ENCODE measurements around the gene TENM3. TPM values are rescaled to one million over a fixed set of nuclear protein-coding genes. Genes with fewer than 3 reads are reported as not detected.

Gene TENM3
- total RNA-seq, 1 donor from 2014 or later: 11.0 TPM

- intact Hi-C loops (cut with DNase I): no loop called here
- no peak for TF ChIP-seq CTCF (IDR thresholded peaks at IDR 0.05)
- no peak for TF ChIP-seq POLR2AphosphoS5 (IDR thresholded peaks at IDR 0.05; ENCODE audit: insufficient read depth in 1 of 2, low read depth in 1 of 2)
- no peak for TF ChIP-seq POLR2A (IDR thresholded peaks at IDR 0.05)
These were observed 151.0 kb downstream of the TENM3 start for GRCh38 chr4:182394181-182394580.

GRCh38 chr4:182400081-182400480, 156.9 kb downstream of the TENM3 start:
- no peak overlapping the region for H3K27ac ChIP-seq
- no peak for DNase-seq (ENCODE audit: extremely low spot score in 2 of 2)
- no peaks in the 10 kb centered on the region for H3K27me3 ChIP-seq
- no peaks in the 10 kb centered on the region for H3K4me1 ChIP-seq
- H3K36me3 ChIP-seq: no peaks in the 10 kb centered on the region
- TF ChIP-seq CTCF (IDR thresholded peaks at IDR 0.05) (no peak), POLR2A (IDR thresholded peaks at IDR 0.05) (no peak), POLR2AphosphoS5 (IDR thresholded peaks at IDR 0.05; ENCODE audit: insufficient read depth in 1 of 2, low read depth in 1 of 2) (no peak)
- no peak overlapping the region for H3K4me3 ChIP-seq
- H3K9me3 ChIP-seq: no peaks in the 10 kb centered on the region
- intact Hi-C loops (cut with DNase I): no loop called here

More at GRCh38 chr4:182394181-182394580, 151.0 kb downstream of the TENM3 start:
- no peaks in the 10 kb centered on the region for H3K27me3 ChIP-seq
- no peak overlapping the region for H3K27ac ChIP-seq
- H3K4me1 ChIP-seq: no peaks in the 10 kb centered on the region
- no peak overlapping the region for H3K4me3 ChIP-seq
- DNase-seq (ENCODE audit: extremely low spot score in 2 of 2): no peak
- no peaks in the 10 kb centered on the region for H3K9me3 ChIP-seq
- no peaks in the 10 kb centered on the region for H3K36me3 ChIP-seq

- no peak overlapping the region for H3K4me3 ChIP-seq
- no peaks in the 10 kb centered on the region for H3K27me3 ChIP-seq
- intact Hi-C loops (cut with DNase I): no loop called here
- no peaks in the 10 kb centered on the region for H3K4me1 ChIP-seq
- H3K9me3 ChIP-seq: no peaks in the 10 kb centered on the region
- no peak overlapping the region for H3K27ac ChIP-seq
- no peak for DNase-seq (ENCODE audit: extremely low spot score in 2 of 2)
- no peaks in the 10 kb centered on the region for H3K36me3 ChIP-seq
- TF ChIP-seq POLR2A (IDR thresholded peaks at IDR 0.05) (no peak), CTCF (IDR thresholded peaks at IDR 0.05) (no peak), POLR2AphosphoS5 (IDR thresholded peaks at IDR 0.05; ENCODE audit: insufficient read depth in 1 of 2, low read depth in 1 of 2) (no peak)
These were observed 157.6 kb downstream of the TENM3 start for GRCh38 chr4:182400790-182401189.

GRCh38 chr4:182404376-182404775, 161.2 kb downstream of the TENM3 start:
- no peaks in the 10 kb centered on the region for H3K4me1 ChIP-seq
- H3K9me3 ChIP-seq: no peaks in the 10 kb centered on the region
- no peak for DNase-seq (ENCODE audit: extremely low spot score in 2 of 2)
- no peaks in the 10 kb centered on the region for H3K36me3 ChIP-seq
- intact Hi-C loops (cut with DNase I): no loop called here
- no peak overlapping the region for H3K27ac ChIP-seq
- H3K27me3 ChIP-seq: no peaks in the 10 kb centered on the region
- no peak overlapping the region for H3K4me3 ChIP-seq
- no peak for TF ChIP-seq POLR2AphosphoS5 (IDR thresholded peaks at IDR 0.05; ENCODE audit: insufficient read depth in 1 of 2, low read depth in 1 of 2)
- TF ChIP-seq CTCF (IDR thresholded peaks at IDR 0.05): no peak
- no peak for TF ChIP-seq POLR2A (IDR thresholded peaks at IDR 0.05)

GRCh38 chr4:182405087-182405486, 161.9 kb downstream of the TENM3 start:
- no peak for DNase-seq (ENCODE audit: extremely low spot score in 2 of 2)
- no peak for TF ChIP-seq CTCF (IDR thresholded peaks at IDR 0.05)
- TF ChIP-seq POLR2AphosphoS5 (IDR thresholded peaks at IDR 0.05; ENCODE audit: insufficient read depth in 1 of 2, low read depth in 1 of 2): no peak
- TF ChIP-seq POLR2A (IDR thresholded peaks at IDR 0.05): no peak
- no peaks in the 10 kb centered on the region for H3K27me3 ChIP-seq
- no peaks in the 10 kb centered on the region for H3K36me3 ChIP-seq
- no peaks in the 10 kb centered on the region for H3K4me1 ChIP-seq
- intact Hi-C loops (cut with DNase I): no loop called here
- H3K27ac ChIP-seq: no peak overlapping the region
- no peak overlapping the region for H3K4me3 ChIP-seq
- no peaks in the 10 kb centered on the region for H3K9me3 ChIP-seq

Data from vagina (tissue), 2 donors.